Ishikawa (cell line): ENCODE data around the gene TMEM117.

ENCODE experiments used
- CEBPB ChIP-seq: IDR thresholded peaks from 2 replicates; pipeline ENCODE4 v1.6.1; 2012
- CREB1 ChIP-seq: IDR thresholded peaks from 2 replicates; pipeline ENCODE4 v1.6.1; 2012; ENCODE audit warnings: low read depth
- EGR1 ChIP-seq: IDR thresholded peaks from 2 replicates; pipeline ENCODE4 v1.6.1; 2012
- EP300 ChIP-seq: IDR thresholded peaks from 2 replicates; pipeline ENCODE4 v1.6.1; 2012; ENCODE audit warnings: borderline replicate concordance
- FOXM1 ChIP-seq: IDR thresholded peaks from 2 replicates; pipeline ENCODE4 v1.6.1; 2012; ENCODE audit warnings: low read depth, borderline replicate concordance
- NFIC ChIP-seq: IDR thresholded peaks from 2 replicates; pipeline ENCODE4 v1.6.1; 2012
- RAD21 ChIP-seq: IDR thresholded peaks from 2 replicates; pipeline ENCODE4 v1.6.1; 2012; ENCODE audit warnings: low read depth
- TAF1 ChIP-seq: IDR thresholded peaks from 2 replicates; pipeline ENCODE4 v1.6.1; 2012; ENCODE audit warnings: low read depth, mild to moderate bottlenecking
- TCF12 ChIP-seq: IDR thresholded peaks from 2 replicates; pipeline ENCODE4 v1.6.1; 2012; ENCODE audit warnings: low read depth
- TEAD4 ChIP-seq: IDR thresholded peaks from 2 replicates; pipeline ENCODE4 v1.6.1; 2012
- YY1 ChIP-seq: IDR thresholded peaks from 2 replicates; pipeline ENCODE4 v1.6.1; 2012; ENCODE audit warnings: low read depth
- ZBTB7A ChIP-seq: IDR thresholded peaks from 2 replicates; pipeline ENCODE4 v1.6.1; 2012; ENCODE audit warnings: low read depth
- TF ChIP-seq, protein P1 (sequence below): IDR thresholded peaks from 2 replicates; pipeline ENCODE4 v1.6.1; 2012
- TF ChIP-seq, protein P2 (sequence below): IDR thresholded peaks from 2 replicates; pipeline ENCODE4 v1.6.1; 2012
- TF ChIP-seq, protein P3 (sequence below): IDR thresholded peaks from 2 replicates; pipeline ENCODE4 v1.6.1; 2012; ENCODE audit warnings: low read depth, mild to moderate bottlenecking

Gene TMEM117

DNA sequence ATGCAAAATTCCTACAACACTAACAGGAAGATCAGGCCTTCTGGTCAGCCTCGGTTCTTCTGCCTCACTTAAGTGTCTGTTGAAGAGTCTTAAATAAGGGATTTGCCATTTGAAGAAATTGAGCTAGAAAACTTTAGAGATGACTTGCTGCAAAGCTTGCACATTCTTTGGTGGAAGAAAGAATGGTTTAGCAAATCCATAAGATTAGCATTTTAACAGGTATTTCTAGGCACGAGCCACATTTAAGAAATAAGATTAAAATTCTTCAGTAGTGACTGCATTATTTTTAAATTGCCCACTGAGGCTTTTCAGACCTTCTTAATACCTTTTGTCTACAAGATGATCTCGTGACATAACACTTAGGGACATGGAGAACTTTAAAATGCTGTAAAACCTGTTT, 327.1 kb downstream of the TMEM117 start:
- TF ChIP-seq FOXM1 (no peak), YY1 (no peak), TEAD4 (no peak), TCF12 (no peak)
- TF ChIP-seq, protein P1, sequence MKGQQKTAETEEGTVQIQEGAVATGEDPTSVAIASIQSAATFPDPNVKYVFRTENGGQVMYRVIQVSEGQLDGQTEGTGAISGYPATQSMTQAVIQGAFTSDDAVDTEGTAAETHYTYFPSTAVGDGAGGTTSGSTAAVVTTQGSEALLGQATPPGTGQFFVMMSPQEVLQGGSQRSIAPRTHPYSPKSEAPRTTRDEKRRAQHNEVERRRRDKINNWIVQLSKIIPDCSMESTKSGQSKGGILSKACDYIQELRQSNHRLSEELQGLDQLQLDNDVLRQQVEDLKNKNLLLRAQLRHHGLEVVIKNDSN: no peak

DNA sequence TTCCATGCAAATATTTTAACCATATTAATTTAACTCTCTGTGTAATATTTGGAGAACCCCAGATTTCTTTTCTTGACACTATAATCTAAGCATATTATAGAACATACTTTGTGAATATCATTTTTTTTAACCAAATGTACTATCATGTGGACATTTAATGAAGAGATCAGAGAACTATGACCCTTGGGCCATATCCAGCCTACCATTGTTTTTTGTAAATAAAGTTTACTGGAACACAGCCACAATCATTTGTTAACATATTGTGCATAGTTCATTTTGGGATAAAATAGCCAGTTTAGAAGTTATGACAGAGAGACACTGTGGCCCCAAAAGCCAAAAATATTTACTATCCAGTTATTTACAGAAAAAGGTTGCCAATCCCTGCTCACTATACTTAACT, 338.2 kb downstream of the TMEM117 start:
- TF ChIP-seq CEBPB (no peak), TCF12 (no peak), NFIC (no peak), CREB1 (no peak), ZBTB7A (no peak), TEAD4 (no peak), TAF1 (no peak), YY1 (no peak), EP300 (no peak), FOXM1 (no peak), EGR1 (no peak), RAD21 (no peak)
- TF ChIP-seq, protein P1: no peak
- TF ChIP-seq, protein P2, sequence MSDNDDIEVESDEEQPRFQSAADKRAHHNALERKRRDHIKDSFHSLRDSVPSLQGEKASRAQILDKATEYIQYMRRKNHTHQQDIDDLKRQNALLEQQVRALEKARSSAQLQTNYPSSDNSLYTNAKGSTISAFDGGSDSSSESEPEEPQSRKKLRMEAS: no peak
- TF ChIP-seq, protein P3, sequence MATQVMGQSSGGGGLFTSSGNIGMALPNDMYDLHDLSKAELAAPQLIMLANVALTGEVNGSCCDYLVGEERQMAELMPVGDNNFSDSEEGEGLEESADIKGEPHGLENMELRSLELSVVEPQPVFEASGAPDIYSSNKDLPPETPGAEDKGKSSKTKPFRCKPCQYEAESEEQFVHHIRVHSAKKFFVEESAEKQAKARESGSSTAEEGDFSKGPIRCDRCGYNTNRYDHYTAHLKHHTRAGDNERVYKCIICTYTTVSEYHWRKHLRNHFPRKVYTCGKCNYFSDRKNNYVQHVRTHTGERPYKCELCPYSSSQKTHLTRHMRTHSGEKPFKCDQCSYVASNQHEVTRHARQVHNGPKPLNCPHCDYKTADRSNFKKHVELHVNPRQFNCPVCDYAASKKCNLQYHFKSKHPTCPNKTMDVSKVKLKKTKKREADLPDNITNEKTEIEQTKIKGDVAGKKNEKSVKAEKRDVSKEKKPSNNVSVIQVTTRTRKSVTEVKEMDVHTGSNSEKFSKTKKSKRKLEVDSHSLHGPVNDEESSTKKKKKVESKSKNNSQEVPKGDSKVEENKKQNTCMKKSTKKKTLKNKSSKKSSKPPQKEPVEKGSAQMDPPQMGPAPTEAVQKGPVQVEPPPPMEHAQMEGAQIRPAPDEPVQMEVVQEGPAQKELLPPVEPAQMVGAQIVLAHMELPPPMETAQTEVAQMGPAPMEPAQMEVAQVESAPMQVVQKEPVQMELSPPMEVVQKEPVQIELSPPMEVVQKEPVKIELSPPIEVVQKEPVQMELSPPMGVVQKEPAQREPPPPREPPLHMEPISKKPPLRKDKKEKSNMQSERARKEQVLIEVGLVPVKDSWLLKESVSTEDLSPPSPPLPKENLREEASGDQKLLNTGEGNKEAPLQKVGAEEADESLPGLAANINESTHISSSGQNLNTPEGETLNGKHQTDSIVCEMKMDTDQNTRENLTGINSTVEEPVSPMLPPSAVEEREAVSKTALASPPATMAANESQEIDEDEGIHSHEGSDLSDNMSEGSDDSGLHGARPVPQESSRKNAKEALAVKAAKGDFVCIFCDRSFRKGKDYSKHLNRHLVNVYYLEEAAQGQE: no peak

DNA sequence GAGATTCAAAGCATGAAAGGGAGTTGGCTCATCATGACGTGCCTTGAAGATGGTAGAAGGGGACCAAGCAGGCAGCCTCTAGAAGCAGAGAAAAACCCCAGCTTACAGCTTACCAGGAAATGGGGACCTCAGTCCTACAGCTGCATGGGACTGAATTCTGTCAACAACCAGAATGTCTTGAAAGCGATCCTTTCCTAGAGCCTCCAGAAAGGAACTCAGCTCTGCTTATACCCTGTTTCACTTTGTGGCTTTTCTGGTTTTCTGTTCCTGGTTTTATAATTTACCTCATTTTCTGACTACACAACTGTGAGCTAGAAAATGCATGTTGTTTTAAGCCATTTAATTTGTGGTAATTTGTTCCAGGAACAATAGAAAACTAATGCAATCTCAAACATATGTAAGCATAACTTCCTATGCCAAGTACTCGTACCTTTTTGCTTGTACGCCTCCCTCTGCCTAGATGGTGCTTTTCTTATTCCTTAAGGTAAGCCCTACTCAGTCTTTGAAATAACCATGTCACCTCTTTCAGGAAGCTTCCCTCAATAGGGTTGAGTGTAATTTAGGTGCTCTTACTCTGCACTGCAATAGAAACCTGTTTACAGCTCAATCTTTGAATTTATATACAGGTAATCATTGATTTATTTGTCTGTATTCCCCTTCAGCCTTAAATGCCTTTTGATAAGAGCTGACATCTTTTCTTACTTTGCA, 348.8 kb downstream of the TMEM117 start:
- no peak for TF ChIP-seq CREB1
- TF ChIP-seq EP300: no peak
- TF ChIP-seq, protein P3: no peak
- no peak for TF ChIP-seq TAF1
- no peak for TF ChIP-seq FOXM1
- TF ChIP-seq TEAD4: no peak
- TF ChIP-seq ZBTB7A: no peak
- no peak for TF ChIP-seq EGR1
- no peak for TF ChIP-seq CEBPB
- no peak for TF ChIP-seq NFIC
- TF ChIP-seq, protein P1: no peak
- no peak for TF ChIP-seq TCF12
- TF ChIP-seq YY1: no peak
- TF ChIP-seq RAD21: no peak
- TF ChIP-seq, protein P2: no peak

DNA sequence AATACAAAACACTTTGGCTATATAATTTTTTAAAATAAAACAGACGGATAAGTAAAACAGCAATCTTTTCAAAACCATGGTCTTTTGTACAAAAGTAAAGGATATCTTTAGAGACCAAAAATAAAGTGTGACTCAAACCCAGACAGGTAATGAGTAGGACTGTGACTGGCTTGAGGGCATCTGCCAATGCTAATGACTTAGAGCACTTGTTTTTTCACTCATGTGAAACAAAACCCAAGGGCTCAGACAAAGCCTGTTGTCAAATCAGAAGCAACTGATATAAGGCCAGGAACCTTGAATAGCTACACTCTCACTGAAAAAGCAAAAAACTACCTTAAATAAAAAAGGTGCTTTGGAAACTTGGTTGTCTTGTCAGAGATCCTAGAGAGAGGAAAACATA, 357.4 kb downstream of the TMEM117 start:
- TF ChIP-seq RAD21 (no peak), NFIC (no peak), ZBTB7A (no peak), YY1 (no peak), TEAD4 (no peak)

DNA sequence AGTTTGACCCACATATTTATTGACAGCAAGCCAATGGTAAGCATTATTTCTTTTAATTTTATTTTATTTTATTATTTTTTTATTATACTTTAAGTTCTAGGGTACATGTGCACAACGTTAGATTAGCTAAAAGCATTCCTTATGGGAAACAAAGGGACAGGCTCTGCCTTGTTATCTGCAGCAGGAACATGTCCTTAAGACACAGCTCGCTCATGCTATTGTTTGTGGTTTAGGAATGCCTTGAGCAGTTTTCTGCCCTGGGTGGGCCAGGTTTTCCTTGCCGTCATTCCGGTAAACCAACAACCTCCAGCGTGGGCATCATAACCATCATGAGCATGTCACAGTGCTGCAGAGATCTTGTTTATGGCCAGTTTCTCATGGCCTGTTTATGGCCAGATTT, 370.2 kb downstream of the TMEM117 start:
- TF ChIP-seq NFIC (no peak), EP300 (no peak), TEAD4 (no peak), ZBTB7A (no peak)
- TF ChIP-seq, protein P2: no peak
- TF ChIP-seq, protein P1: no peak
